Measurements from ENCODE around the gene TIGD2.

TIGD2 gene

GRCh38 chr4:89099034-89099433 lies 12.3 kb upstream of the TIGD2 start:
- TF ChIP-seq SIN3A (IDR thresholded peaks at IDR 0.05; ENCODE audit: borderline replicate concordance, insufficient read depth, low read length) (no peak), REST (IDR thresholded peaks at IDR 0.05; ENCODE audit: insufficient read depth in 1 of 2, low read depth in 2 of 2, low read length in 2 of 2) (no peak), FOXP2 (optimal IDR thresholded peaks at IDR 0.05; ENCODE audit: borderline replicate concordance, extremely low read depth, extremely low read length, insufficient read depth) (no peak), POLR2AphosphoS5 (IDR thresholded peaks at IDR 0.05; ENCODE audit: low read depth, low read length) (no peak), TAF1 (IDR thresholded peaks at IDR 0.05; ENCODE audit: borderline replicate concordance, insufficient read depth, low read length) (no peak)

- TF ChIP-seq REST (IDR thresholded peaks at IDR 0.05; ENCODE audit: insufficient read depth in 1 of 2, low read depth in 2 of 2, low read length in 2 of 2) (no peak), FOXP2 (optimal IDR thresholded peaks at IDR 0.05; ENCODE audit: borderline replicate concordance, extremely low read depth, extremely low read length, insufficient read depth) (no peak), SIN3A (IDR thresholded peaks at IDR 0.05; ENCODE audit: borderline replicate concordance, insufficient read depth, low read length) (no peak), TAF1 (IDR thresholded peaks at IDR 0.05; ENCODE audit: borderline replicate concordance, insufficient read depth, low read length) (no peak), POLR2AphosphoS5 (IDR thresholded peaks at IDR 0.05; ENCODE audit: low read depth, low read length) (no peak)
These were observed 11.9 kb upstream of the TIGD2 start for GRCh38 chr4:89099471-89099870.

- no peak for TF ChIP-seq FOXP2 (optimal IDR thresholded peaks at IDR 0.05; ENCODE audit: borderline replicate concordance, extremely low read depth, extremely low read length, insufficient read depth)
- TF ChIP-seq REST (IDR thresholded peaks at IDR 0.05; ENCODE audit: insufficient read depth in 1 of 2, low read depth in 2 of 2, low read length in 2 of 2), result no peak
- TF ChIP-seq SIN3A (IDR thresholded peaks at IDR 0.05; ENCODE audit: borderline replicate concordance, insufficient read depth, low read length), result no peak
- TF ChIP-seq TAF1 (IDR thresholded peaks at IDR 0.05; ENCODE audit: borderline replicate concordance, insufficient read depth, low read length), result no peak
- no peak for TF ChIP-seq POLR2AphosphoS5 (IDR thresholded peaks at IDR 0.05; ENCODE audit: low read depth, low read length)
These were observed 10.5 kb upstream of the TIGD2 start for GRCh38 chr4:89100853-89101252.

GRCh38 chr4:89101256-89102161 lies 9.8 kb upstream of the TIGD2 start:
- no peak for TF ChIP-seq REST (IDR thresholded peaks at IDR 0.05; ENCODE audit: insufficient read depth in 1 of 2, low read depth in 2 of 2, low read length in 2 of 2)
- no peak for TF ChIP-seq FOXP2 (optimal IDR thresholded peaks at IDR 0.05; ENCODE audit: borderline replicate concordance, extremely low read depth, extremely low read length, insufficient read depth)
- TF ChIP-seq TAF1 (IDR thresholded peaks at IDR 0.05; ENCODE audit: borderline replicate concordance, insufficient read depth, low read length), result no peak

All from PFSK-1 (cell line).